ENCODE results near the gene PPCS.

Gene PPCS

GRCh38 chr1:42456010-42456753, at the start of gene PPCS, which contains the start of gene ZMYND12:
PPCS (plus strand) TSS chr1:42456543; CDS start chr1:42456566, 23 bp downstream.
ZMYND12 (minus strand) TSS chr1:42456022; CDS start chr1:42455997, 25 bp downstream.
- Histone ChIP-seq H3K9ac (ENCODE audit: low read length) (peak within 1 kb of the TSS; percentile 97), H3K27me3 (replicated peaks; ENCODE audit: control insufficient read depth, insufficient read depth, low read length) (no peaks in the 10 kb centered on the region), H3K9me3 (ENCODE audit: control insufficient read depth, low read length) (no peaks in the 10 kb centered on the region), H3K36me3 (ENCODE audit: control insufficient read depth, insufficient read depth, low read length, severe bottlenecking) (peaks cover 33% of the 10 kb centered on the region), H3K4me3 (ENCODE audit: low read length) (peak within 1 kb of the TSS; percentile 98), H3K4me1 (ENCODE audit: control insufficient read depth, insufficient read depth, low read length) (peaks cover 12% of the 10 kb centered on the region)
- peak; percentile 69 for DNase-seq (ENCODE audit: low read depth)

DNA sequence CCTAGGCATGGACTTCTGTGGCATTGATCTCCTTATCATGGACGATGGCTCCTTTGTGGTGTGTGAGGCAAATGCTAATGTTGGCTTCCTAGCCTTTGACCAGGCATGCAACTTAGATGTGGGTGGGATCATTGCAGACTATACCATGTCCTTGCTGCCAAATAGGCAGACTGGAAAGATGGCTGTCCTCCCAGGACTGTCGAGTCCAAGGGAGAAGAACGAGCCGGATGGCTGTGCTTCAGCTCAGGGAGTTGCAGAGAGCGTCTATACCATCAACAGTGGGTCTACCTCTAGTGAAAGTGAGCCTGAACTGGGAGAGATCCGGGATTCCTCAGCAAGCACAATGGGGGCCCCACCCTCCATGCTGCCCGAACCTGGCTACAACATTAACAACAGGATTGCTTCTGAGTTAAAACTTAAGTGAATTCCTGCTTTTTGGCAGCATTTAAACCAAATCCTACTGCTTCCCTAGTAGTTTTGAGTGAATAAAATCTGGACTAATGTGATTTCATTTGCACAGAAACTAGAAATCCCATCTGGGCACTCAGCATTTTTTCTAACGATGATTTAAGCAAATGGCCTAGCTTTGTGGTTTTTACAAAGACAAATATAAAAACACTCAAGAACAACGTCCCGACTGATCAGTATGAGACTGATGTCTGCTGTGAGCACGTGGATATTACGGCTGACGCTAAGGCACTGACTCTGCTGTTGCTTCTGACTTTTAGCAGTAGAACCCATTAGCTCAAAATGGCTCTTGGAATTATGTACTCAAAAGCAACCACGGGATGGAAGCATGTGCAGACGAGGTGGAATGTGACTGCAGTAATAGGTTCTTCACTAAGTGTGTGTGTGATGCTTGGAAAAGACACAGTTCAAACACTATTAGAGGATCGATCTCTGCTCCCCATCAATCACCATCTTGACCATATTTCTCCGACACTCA, 41.5 kb upstream of the PPCS start:
- no peak for DNase-seq (ENCODE audit: low read depth)

GRCh38 chr1:42417166-42417565, 39.2 kb upstream of the PPCS start:
- peaks cover 14% of the 10 kb centered on the region for H3K4me1 ChIP-seq (ENCODE audit: control insufficient read depth, insufficient read depth, low read length)
- H3K36me3 ChIP-seq (ENCODE audit: control insufficient read depth, insufficient read depth, low read length, severe bottlenecking) = no peaks in the 10 kb centered on the region

More for the DNA sequence above, 41.5 kb upstream of the PPCS start:
- no peaks in the 10 kb centered on the region for H3K27me3 ChIP-seq (replicated peaks; ENCODE audit: control insufficient read depth, insufficient read depth, low read length)
- H3K9me3 ChIP-seq (ENCODE audit: control insufficient read depth, low read length) = no peaks in the 10 kb centered on the region
- H3K4me3 ChIP-seq (ENCODE audit: low read length) = no peak overlapping the region
- H3K4me1 ChIP-seq (ENCODE audit: control insufficient read depth, insufficient read depth, low read length) = no peaks in the 10 kb centered on the region
- no peaks in the 10 kb centered on the region for H3K36me3 ChIP-seq (ENCODE audit: control insufficient read depth, insufficient read depth, low read length, severe bottlenecking)
- H3K9ac ChIP-seq (ENCODE audit: low read length) = no peak overlapping the region

DNA sequence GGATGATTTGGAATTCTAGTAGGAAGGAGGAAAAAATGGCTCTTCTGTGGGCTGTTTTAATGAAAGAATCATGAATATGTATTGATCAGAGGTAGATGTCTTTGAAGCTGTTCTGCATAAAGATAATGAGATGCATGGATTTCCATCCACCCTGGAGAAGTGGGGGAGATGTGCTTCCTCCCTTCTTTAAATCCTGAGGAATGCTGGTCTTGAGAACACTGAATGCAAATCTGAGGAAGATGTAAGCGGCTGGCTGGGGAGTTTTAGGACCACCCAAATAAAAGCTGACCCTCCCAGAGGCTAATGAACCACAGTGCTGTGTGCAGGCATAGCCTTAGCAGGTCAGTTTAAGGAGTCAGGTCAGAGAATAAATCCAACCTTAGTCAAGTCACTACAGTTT, 37.8 kb upstream of the PPCS start:
- Histone ChIP-seq H3K9ac (ENCODE audit: low read length) (no peak overlapping the region), H3K4me1 (ENCODE audit: control insufficient read depth, insufficient read depth, low read length) (peaks cover 23% of the 10 kb centered on the region), H3K9me3 (ENCODE audit: control insufficient read depth, low read length) (no peaks in the 10 kb centered on the region), H3K36me3 (ENCODE audit: control insufficient read depth, insufficient read depth, low read length, severe bottlenecking) (no peaks in the 10 kb centered on the region), H3K4me3 (ENCODE audit: low read length) (no peak overlapping the region), H3K27me3 (replicated peaks; ENCODE audit: control insufficient read depth, insufficient read depth, low read length) (no peaks in the 10 kb centered on the region)
- DNase-seq (ENCODE audit: low read depth) = no peak

More at GRCh38 chr1:42417166-42417565, 39.2 kb upstream of the PPCS start:
- Histone ChIP-seq H3K27me3 (replicated peaks; ENCODE audit: control insufficient read depth, insufficient read depth, low read length) (no peaks in the 10 kb centered on the region), H3K4me3 (ENCODE audit: low read length) (no peak overlapping the region), H3K9ac (ENCODE audit: low read length) (no peak overlapping the region), H3K9me3 (ENCODE audit: control insufficient read depth, low read length) (no peaks in the 10 kb centered on the region)
- DNase-seq (ENCODE audit: low read depth) = no peak

GRCh38 chr1:42419126-42419821, 37.1 kb upstream of the PPCS start:
- Histone ChIP-seq H3K36me3 (ENCODE audit: control insufficient read depth, insufficient read depth, low read length, severe bottlenecking) (no peaks in the 10 kb centered on the region), H3K9ac (ENCODE audit: low read length) (no peak overlapping the region), H3K9me3 (ENCODE audit: control insufficient read depth, low read length) (no peaks in the 10 kb centered on the region), H3K4me3 (ENCODE audit: low read length) (no peak overlapping the region), H3K27me3 (replicated peaks; ENCODE audit: control insufficient read depth, insufficient read depth, low read length) (no peaks in the 10 kb centered on the region), H3K4me1 (ENCODE audit: control insufficient read depth, insufficient read depth, low read length) (peaks cover 31% of the 10 kb centered on the region)
- DNase-seq (ENCODE audit: low read depth) = no peak

DNA sequence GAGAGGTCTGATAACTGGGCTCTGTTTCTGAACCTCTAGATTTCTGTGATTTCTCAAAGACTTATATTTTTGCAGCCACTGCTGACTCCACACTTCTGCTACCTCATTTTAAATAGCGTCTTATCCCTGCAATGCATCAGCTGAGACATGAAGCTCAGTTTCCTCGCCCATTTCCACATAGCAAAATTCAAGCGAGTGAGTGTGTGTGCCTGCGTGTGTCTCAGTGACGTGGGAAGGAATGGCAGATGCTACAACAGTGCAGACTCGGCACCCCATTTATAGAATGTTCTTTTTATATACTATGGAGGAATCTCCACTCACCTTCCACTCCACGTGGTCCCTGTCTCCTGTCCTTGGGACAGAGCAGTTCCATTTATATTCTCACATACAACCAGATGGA, 36.2 kb upstream of the PPCS start:
- Histone ChIP-seq H3K4me1 (ENCODE audit: control insufficient read depth, insufficient read depth, low read length) (peaks cover 38% of the 10 kb centered on the region), H3K27me3 (replicated peaks; ENCODE audit: control insufficient read depth, insufficient read depth, low read length) (no peaks in the 10 kb centered on the region), H3K9ac (ENCODE audit: low read length) (no peak overlapping the region), H3K9me3 (ENCODE audit: control insufficient read depth, low read length) (no peaks in the 10 kb centered on the region), H3K4me3 (ENCODE audit: low read length) (no peak overlapping the region), H3K36me3 (ENCODE audit: control insufficient read depth, insufficient read depth, low read length, severe bottlenecking) (no peaks in the 10 kb centered on the region)
- DNase-seq (ENCODE audit: low read depth) = no peak

DNA sequence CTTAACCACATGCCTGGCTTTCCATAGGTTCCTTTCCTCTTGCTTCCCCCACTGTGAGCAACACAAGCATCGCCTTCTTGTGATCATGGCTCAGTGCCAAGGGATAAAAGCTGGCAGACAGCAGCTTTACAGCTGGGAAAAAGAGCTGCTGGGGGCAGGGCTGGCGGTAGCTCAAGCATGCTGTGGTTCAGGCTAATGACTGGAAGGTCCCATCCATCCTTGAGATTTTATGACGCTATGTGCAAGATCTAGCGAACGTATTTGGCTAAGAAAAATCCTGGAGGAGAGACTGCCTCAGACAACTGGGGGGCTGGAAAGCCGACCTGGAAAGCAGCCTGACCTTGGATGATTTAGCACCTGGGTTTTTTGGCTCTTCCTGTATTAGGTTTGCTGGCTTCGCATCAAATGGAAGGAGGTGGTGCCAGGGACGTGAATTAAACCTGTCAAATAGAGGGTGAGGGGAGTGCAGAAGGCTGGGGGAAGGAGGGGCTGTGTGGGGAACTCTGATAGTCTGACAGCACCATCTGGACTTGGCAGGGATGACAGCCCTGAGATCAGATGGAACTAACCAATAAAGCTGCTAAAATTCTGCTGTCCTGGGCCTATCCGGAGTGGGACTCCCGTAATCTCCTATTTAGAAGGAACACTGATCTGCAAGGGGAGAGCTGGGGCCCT, 35.3 kb upstream of the PPCS start:
- Histone ChIP-seq H3K9ac (ENCODE audit: low read length) (no peak overlapping the region), H3K4me1 (ENCODE audit: control insufficient read depth, insufficient read depth, low read length) (peaks cover 38% of the 10 kb centered on the region), H3K36me3 (ENCODE audit: control insufficient read depth, insufficient read depth, low read length, severe bottlenecking) (no peaks in the 10 kb centered on the region), H3K9me3 (ENCODE audit: control insufficient read depth, low read length) (no peaks in the 10 kb centered on the region), H3K27me3 (replicated peaks; ENCODE audit: control insufficient read depth, insufficient read depth, low read length) (no peaks in the 10 kb centered on the region), H3K4me3 (ENCODE audit: low read length) (no peak overlapping the region)
- peak; percentile 20 for DNase-seq (ENCODE audit: low read depth)

DNA sequence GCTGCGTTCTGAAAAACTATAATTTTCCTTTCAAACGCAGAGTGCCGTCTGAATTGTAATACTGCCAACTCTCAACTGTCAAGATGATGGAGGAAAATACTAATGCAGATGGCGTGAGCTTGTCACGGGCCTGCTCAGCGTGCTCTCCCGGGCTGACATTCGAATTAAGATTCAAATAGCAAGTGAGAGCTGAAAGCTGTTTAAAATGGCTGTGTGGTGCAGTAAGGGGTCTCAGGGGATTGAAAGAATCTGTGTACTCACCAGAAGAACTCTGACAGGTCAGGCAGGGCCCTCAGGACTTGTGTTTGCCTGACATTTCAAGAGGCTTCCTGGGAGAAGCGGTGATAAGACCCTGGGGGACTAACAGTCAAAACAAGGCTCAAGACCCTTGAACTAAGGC, 33.6 kb upstream of the PPCS start:
- no peaks in the 10 kb centered on the region for H3K27me3 ChIP-seq (replicated peaks; ENCODE audit: control insufficient read depth, insufficient read depth, low read length)
- peaks cover 38% of the 10 kb centered on the region for H3K4me1 ChIP-seq (ENCODE audit: control insufficient read depth, insufficient read depth, low read length)
- H3K9me3 ChIP-seq (ENCODE audit: control insufficient read depth, low read length) = no peaks in the 10 kb centered on the region
- H3K36me3 ChIP-seq (ENCODE audit: control insufficient read depth, insufficient read depth, low read length, severe bottlenecking) = no peaks in the 10 kb centered on the region
- H3K4me3 ChIP-seq (ENCODE audit: low read length) = no peak overlapping the region
- DNase-seq (ENCODE audit: low read depth) = no peak
- H3K9ac ChIP-seq (ENCODE audit: low read length) = no peak overlapping the region

DNA sequence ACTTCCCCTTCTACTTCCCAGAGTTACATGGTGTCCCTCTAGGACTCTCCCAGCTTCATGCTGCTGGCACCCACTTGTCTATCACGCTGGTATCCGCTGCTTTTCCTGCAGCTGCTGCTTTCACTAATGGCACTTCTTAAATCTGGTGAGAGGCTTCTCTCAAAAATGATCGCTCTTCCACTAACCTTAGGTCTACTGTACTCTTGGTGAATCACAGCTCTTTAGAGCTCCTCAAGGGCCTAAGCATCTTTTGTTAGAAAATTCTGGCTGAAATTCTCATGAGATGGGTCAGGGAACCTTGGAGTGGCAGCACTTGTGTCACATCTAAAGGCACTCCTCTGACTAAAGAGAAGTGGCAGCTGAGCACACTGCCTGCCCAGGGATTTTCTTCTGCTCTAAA, 32.7 kb upstream of the PPCS start:
- H3K4me1 ChIP-seq (ENCODE audit: control insufficient read depth, insufficient read depth, low read length) = peaks cover 38% of the 10 kb centered on the region
- no peak overlapping the region for H3K9ac ChIP-seq (ENCODE audit: low read length)
- no peaks in the 10 kb centered on the region for H3K9me3 ChIP-seq (ENCODE audit: control insufficient read depth, low read length)
- no peak for DNase-seq (ENCODE audit: low read depth)
- H3K36me3 ChIP-seq (ENCODE audit: control insufficient read depth, insufficient read depth, low read length, severe bottlenecking) = no peaks in the 10 kb centered on the region
- H3K27me3 ChIP-seq (replicated peaks; ENCODE audit: control insufficient read depth, insufficient read depth, low read length) = no peaks in the 10 kb centered on the region
- no peak overlapping the region for H3K4me3 ChIP-seq (ENCODE audit: low read length)

GRCh38 chr1:42424201-42424600, 32.1 kb upstream of the PPCS start:
- H3K36me3 ChIP-seq (ENCODE audit: control insufficient read depth, insufficient read depth, low read length, severe bottlenecking) = no peaks in the 10 kb centered on the region
- no peak overlapping the region for H3K9ac ChIP-seq (ENCODE audit: low read length)
- no peaks in the 10 kb centered on the region for H3K27me3 ChIP-seq (replicated peaks; ENCODE audit: control insufficient read depth, insufficient read depth, low read length)
- peak overlapping the region; percentile 25 for H3K4me3 ChIP-seq (ENCODE audit: low read length)
- peaks cover 38% of the 10 kb centered on the region for H3K4me1 ChIP-seq (ENCODE audit: control insufficient read depth, insufficient read depth, low read length)
- H3K9me3 ChIP-seq (ENCODE audit: control insufficient read depth, low read length) = no peaks in the 10 kb centered on the region
- peak; percentile 31 for DNase-seq (ENCODE audit: low read depth)
